Dermis blood vessel endothelial cell (primary cell): ENCODE results near the gene CTSA. TPM values are rescaled to one million over a fixed set of nuclear protein-coding genes. Genes with fewer than 3 reads are reported as not detected.
A peak's percentile ranks its signal among the peaks of the same experiment; 100 is the strongest.
"Not testable (repeated sequence)": the region's sequence is repeated elsewhere in the genome, so short reads cannot be mapped to it uniquely, and the experiment has no call there.

Experiments used
- DNase-seq: peaks from one replicate; pipeline ENCODE4 v3.0.0; 2010
- total RNA-seq: library from RNA; depleted of rRNA; stranded (reverse); fragments of >200 nt; gene quantifications from 2 replicates; pipeline ENCODE4 v1.2.3, GENCODE V29; 2014

The CTSA gene
- total RNA-seq, 1 donor from 2014 or later: 47.8 TPM

- no peak for DNase-seq
Measured at GRCh38 chr20:45867136-45867818, 23.9 kb upstream of the CTSA start.

- DNase-seq: no peak
Measured at GRCh38 chr20:45867819-45868176, 23.3 kb upstream of the CTSA start.

- DNase-seq: no peak
Measured at GRCh38 chr20:45872626-45873025, 18.5 kb upstream of the CTSA start.

- no peak for DNase-seq
Measured at GRCh38 chr20:45873409-45874103, 17.6 kb upstream of the CTSA start.

GRCh38 chr20:45874104-45874481, 17.0 kb upstream of the CTSA start:
- DNase-seq: not testable (repeated sequence)

- no peak for DNase-seq
Measured at GRCh38 chr20:45874576-45874975, 16.6 kb upstream of the CTSA start.

- DNase-seq: no peak
Measured at GRCh38 chr20:45878076-45878761, 12.9 kb upstream of the CTSA start.

- peak; percentile 100 for DNase-seq
Measured at GRCh38 chr20:45880988-45881788, 9.9 kb upstream of the CTSA start, which contains the start of gene ZSWIM1. TSS of gene ZSWIM1 (plus strand) at chr20:45881227. CDS start at chr20:45882593, 1,366 bp downstream.

- DNase-seq: no peak
Measured at GRCh38 chr20:45882469-45883099, 8.6 kb upstream of the CTSA start.

- DNase-seq: no peak
Measured at GRCh38 chr20:45883100-45883469, 8.1 kb upstream of the CTSA start.

- DNase-seq: no peak
Measured at GRCh38 chr20:45886590-45887345, 4.4 kb upstream of the CTSA start.

- DNase-seq: no peak
Measured at GRCh38 chr20:45887346-45887715, 3.8 kb upstream of the CTSA start, which contains the start of gene SPATA25. TSS of gene SPATA25 (minus strand) at chr20:45887622. CDS start at chr20:45887590, 32 bp downstream.

- DNase-seq: no peak
Measured at GRCh38 chr20:45888681-45889080, 2.5 kb upstream of the CTSA start.

GRCh38 chr20:45890077-45890984, 804 bp upstream of the CTSA start:
- DNase-seq: peak; percentile 95

- DNase-seq: peak; percentile 42
Measured at GRCh38 chr20:45892049-45892825, 1.1 kb downstream of the CTSA start.

GRCh38 chr20:45892828-45893500, 1.8 kb downstream of the CTSA start:
- DNase-seq: no peak

- no peak for DNase-seq
Measured at GRCh38 chr20:45893831-45894230, 2.7 kb downstream of the CTSA start.

- no peak for DNase-seq
Measured at GRCh38 chr20:45894797-45895196, 3.7 kb downstream of the CTSA start.

GRCh38 chr20:45896641-45897161, 5.6 kb downstream of the CTSA start:
- no peak for DNase-seq
